Progenitor cell of endocrine pancreas (in vitro differentiated cells): Measurements from ENCODE around the gene CDK14. TPM values are rescaled to one million over a fixed set of nuclear protein-coding genes. Genes with fewer than 3 reads are reported as not detected.
A peak's percentile ranks its signal among the peaks of the same experiment; 100 is the strongest.

ENCODE experiments used
- DNase-seq: peaks from one replicate; pipeline ENCODE4 v3.0.0; 2021; ENCODE audit warnings: low spot score; ENCODE audit not compliant: unreplicated experiment
- H3K27ac Mint-ChIP-seq: 2 replicates; pipeline ENCODE4 v1.8.0; 2021; ENCODE audit warnings: mild to moderate bottlenecking, moderate library complexity, mixed read lengths
- H3K27me3 Mint-ChIP-seq: 2 replicates; pipeline ENCODE4 v1.8.0; 2021; ENCODE audit warnings: mixed read lengths
- H3K36me3 Mint-ChIP-seq: 2 replicates; pipeline ENCODE4 v1.8.0; 2022; ENCODE audit warnings: mixed read lengths; ENCODE audit not compliant: insufficient read depth
- H3K4me1 Mint-ChIP-seq: 2 replicates; pipeline ENCODE4 v1.8.0; 2021; ENCODE audit warnings: low read depth, mixed read lengths
- H3K4me3 Mint-ChIP-seq: 2 replicates; pipeline ENCODE4 v1.8.0; 2021; ENCODE audit warnings: low read depth, mild to moderate bottlenecking, moderate library complexity, mixed read lengths
- H3K9me3 Mint-ChIP-seq: 2 replicates; pipeline ENCODE4 v1.8.0; 2021; ENCODE audit warnings: low read depth, mixed read lengths
- CTCF ChIP-seq: fragments of 200-600 bp; sonication (generic); IDR thresholded peaks from one replicate; pipeline ENCODE4 v1.5.0; 2021; ENCODE audit warnings: antibody characterized with exemption, mild to moderate bottlenecking; ENCODE audit not compliant: unreplicated experiment
- total RNA-seq: library from RNA; stranded (reverse); gene quantifications from 2 replicates; pipeline ENCODE4 v1.2.1, GENCODE V29; 2021

Gene CDK14
- total RNA-seq, 1 donor from 2014 or later: 117 TPM

GRCh38 chr7:90692396-90692795, 96.3 kb downstream of the CDK14 start:
- no peak for DNase-seq
- TF ChIP-seq CTCF: no peak
- H3K9me3 Mint-ChIP-seq: peaks cover 9% of the 10 kb centered on the region
- H3K4me1 Mint-ChIP-seq: peaks cover 17% of the 10 kb centered on the region
- H3K36me3 Mint-ChIP-seq: peaks cover 15% of the 10 kb centered on the region
- no peak overlapping the region for H3K27ac Mint-ChIP-seq
- no peak overlapping the region for H3K4me3 Mint-ChIP-seq
- H3K27me3 Mint-ChIP-seq: no peaks in the 10 kb centered on the region

- peaks cover 9% of the 10 kb centered on the region for H3K9me3 Mint-ChIP-seq
- no peak overlapping the region for H3K4me3 Mint-ChIP-seq
- H3K27me3 Mint-ChIP-seq: no peaks in the 10 kb centered on the region
- no peak for DNase-seq
- H3K27ac Mint-ChIP-seq: no peak overlapping the region
- H3K4me1 Mint-ChIP-seq: peaks cover 14% of the 10 kb centered on the region
- peaks cover 15% of the 10 kb centered on the region for H3K36me3 Mint-ChIP-seq
- no peak for TF ChIP-seq CTCF
These were observed 96.8 kb downstream of the CDK14 start for GRCh38 chr7:90692947-90693346.

- DNase-seq: no peak
- Mint-ChIP-seq H3K27ac (peak overlapping the region; percentile 6), H3K4me1 (peaks cover 14% of the 10 kb centered on the region), H3K27me3 (no peaks in the 10 kb centered on the region), H3K9me3 (peaks cover 9% of the 10 kb centered on the region), H3K36me3 (peaks cover 17% of the 10 kb centered on the region), H3K4me3 (no peak overlapping the region)
- no peak for TF ChIP-seq CTCF
These were observed 97.8 kb downstream of the CDK14 start for GRCh38 chr7:90693939-90694338.

- Mint-ChIP-seq H3K4me3 (no peak overlapping the region), H3K27me3 (no peaks in the 10 kb centered on the region), H3K9me3 (peaks cover 9% of the 10 kb centered on the region), H3K36me3 (peaks cover 13% of the 10 kb centered on the region), H3K4me1 (peaks cover 22% of the 10 kb centered on the region), H3K27ac (peak overlapping the region; percentile 65)
- DNase-seq: no peak
- no peak for TF ChIP-seq CTCF
These were observed 102.5 kb downstream of the CDK14 start for GRCh38 chr7:90698616-90699015.

- no peak overlapping the region for H3K27ac Mint-ChIP-seq
- no peak overlapping the region for H3K4me3 Mint-ChIP-seq
- H3K4me1 Mint-ChIP-seq: peaks cover 34% of the 10 kb centered on the region
- DNase-seq: no peak
- peaks cover 6% of the 10 kb centered on the region for H3K9me3 Mint-ChIP-seq
- no peak for TF ChIP-seq CTCF
- peaks cover 8% of the 10 kb centered on the region for H3K36me3 Mint-ChIP-seq
- no peaks in the 10 kb centered on the region for H3K27me3 Mint-ChIP-seq
These were observed 104.9 kb downstream of the CDK14 start for GRCh38 chr7:90701021-90701420.
